HG03575 (cell line): ENCODE results near the gene TUBGCP2.

Experiments used
- ATAC-seq: cut with Tn5 transposase; IDR thresholded peaks from one replicate; pipeline ENCODE4 v1.9.1; 2021; ENCODE audit not compliant: unreplicated experiment, insufficient number of reproducible peaks, low FRiP score; ENCODE audit errors: extremely low read depth

Gene TUBGCP2

GRCh38 chr10:133258066-133258817 lies 50.4 kb downstream of the TUBGCP2 start:
- no peak for ATAC-seq

GRCh38 chr10:133257489-133258065 lies 51.1 kb downstream of the TUBGCP2 start:
- no peak for ATAC-seq

- no peak for ATAC-seq
Observed at GRCh38 chr10:133255323-133255722, 53.3 kb downstream of the TUBGCP2 start.

- no peak for ATAC-seq
Observed at GRCh38 chr10:133254421-133255120, 54.1 kb downstream of the TUBGCP2 start.

- no peak for ATAC-seq
Observed at GRCh38 chr10:133253361-133253955, 55.2 kb downstream of the TUBGCP2 start.

- ATAC-seq: no peak
Observed at GRCh38 chr10:133252223-133252552, 56.5 kb downstream of the TUBGCP2 start.

GRCh38 chr10:133251388-133252222 lies 57.1 kb downstream of the TUBGCP2 start:
- ATAC-seq: no peak

- ATAC-seq: no peak
Observed at GRCh38 chr10:133249975-133250754, 58.5 kb downstream of the TUBGCP2 start.

- no peak for ATAC-seq
Observed at GRCh38 chr10:133249094-133249780, 59.4 kb downstream of the TUBGCP2 start.

GRCh38 chr10:133248334-133248715 lies 60.3 kb downstream of the TUBGCP2 start:
- no peak for ATAC-seq

GRCh38 chr10:133247681-133248333 lies 60.9 kb downstream of the TUBGCP2 start:
- ATAC-seq: no peak

- ATAC-seq: no peak
Observed at GRCh38 chr10:133246236-133246626, 62.4 kb downstream of the TUBGCP2 start.

GRCh38 chr10:133245439-133246235 lies 63.0 kb downstream of the TUBGCP2 start:
- no peak for ATAC-seq

GRCh38 chr10:133243593-133243992 lies 65.1 kb downstream of the TUBGCP2 start:
- ATAC-seq: no peak

GRCh38 chr10:133242611-133243356 lies 65.9 kb downstream of the TUBGCP2 start:
- ATAC-seq: no peak
